HEK293 (cell line): Measurements from ENCODE around the gene LCE2D.
"Not testable (repeated sequence)": the region's sequence is repeated elsewhere in the genome, so short reads cannot be mapped to it uniquely, and the experiment has no call there.

ENCODE experiments used
- CTCF ChIA-PET: fragments of 350-600 bp; formaldehyde crosslinking; extraction: SDS; loops from one replicate; lab custom pipeline; 2021; ENCODE audit warnings: antibody characterized with exemption; lab: Yijun Ruan, JAX
- POLR2A ChIA-PET: fragments of 300-600 bp; formaldehyde crosslinking; extraction: SDS; loops from one replicate; lab custom pipeline; 2020; ENCODE audit warnings: antibody characterized with exemption, inconsistent platforms; lab: Yijun Ruan, JAX
- H3K27ac ChIP-seq: fragments of 200-500 bp; sonication (Bioruptor generic); 2 replicates; pipeline ENCODE4 v1.5.1; 2014; ENCODE audit warnings: low read depth, low read length, control low read depth, inconsistent platforms; ENCODE audit errors: extremely low read depth
- H3K36me3 ChIP-seq, 2 experiments: fragments of 200-500 bp in 1 of 2; sonication (Bioruptor generic) in 1 of 2; 1 replicate in 1 of 2; 2 replicates in 1 of 2; pipeline ENCODE4 v1.5.1; 2014 to 2017; ENCODE audit warnings: inconsistent platforms in 2 of 2, low read length in 2 of 2; ENCODE audit not compliant: control insufficient read depth in 2 of 2, insufficient read depth in 1 of 2
- H3K4me1 ChIP-seq: fragments of 200-500 bp; sonication (Bioruptor generic); 2 replicates; pipeline ENCODE4 v1.5.1; 2014; ENCODE audit warnings: mild to moderate bottlenecking, low read length, inconsistent platforms; ENCODE audit not compliant: control insufficient read depth, insufficient read depth
- H3K4me3 ChIP-seq: 2 replicates; pipeline ENCODE4 v1.5.1; 2011; ENCODE audit warnings: low read depth, mild to moderate bottlenecking, control low read depth, low read length, moderate library complexity
- H3K9me3 ChIP-seq: fragments of 200-500 bp; sonication (Bioruptor generic); 2 replicates; pipeline ENCODE4 v1.5.1; 2014; ENCODE audit warnings: low read depth, low read length, inconsistent platforms; ENCODE audit not compliant: control insufficient read depth, insufficient read depth
- GLI2 ChIP-seq: fragments of 450-650 bp; formaldehyde crosslinking; IDR thresholded peaks from 2 replicates; pipeline ENCODE4; 2017; ENCODE audit warnings: missing biosample characterization, missing genetic modification characterization, low read depth, borderline replicate concordance
- HOXD13 ChIP-seq: sonication (generic); formaldehyde crosslinking; IDR thresholded peaks from 2 replicates; pipeline ENCODE4 v1.8.0; 2022; ENCODE audit warnings: missing genetic modification reagents, borderline replicate concordance
- MEIS1 ChIP-seq: sonication (generic); formaldehyde crosslinking; IDR thresholded peaks from 2 replicates; pipeline ENCODE4 v1.8.1; 2022; ENCODE audit warnings: missing genetic modification reagents, mild to moderate bottlenecking, borderline replicate concordance
- SP7 ChIP-seq: fragments of 450-650 bp; formaldehyde crosslinking; IDR thresholded peaks from 2 replicates; pipeline ENCODE4 v1.5.1; 2016; ENCODE audit warnings: missing biosample characterization, missing genetic modification characterization
- ZBTB17 ChIP-seq: fragments of 450-650 bp; formaldehyde crosslinking; IDR thresholded peaks from 2 replicates; pipeline ENCODE4 v1.5.1; 2016; ENCODE audit warnings: missing biosample characterization, missing genetic modification characterization
- ZBTB21 ChIP-seq: fragments of 450-650 bp; formaldehyde crosslinking; IDR thresholded peaks from 2 replicates; pipeline ENCODE4 v1.5.1; 2017; ENCODE audit warnings: missing biosample characterization, missing genetic modification characterization
- ZBTB6 ChIP-seq: fragments of 450-650 bp; formaldehyde crosslinking; IDR thresholded peaks from 2 replicates; pipeline ENCODE4 v1.5.1; 2017; ENCODE audit warnings: missing biosample characterization, missing genetic modification characterization
- ZNF121 ChIP-seq: fragments of 450-650 bp; formaldehyde crosslinking; IDR thresholded peaks from 2 replicates; pipeline ENCODE4 v1.5.1; 2016; ENCODE audit warnings: missing biosample characterization, missing genetic modification characterization
- ZNF174 ChIP-seq: fragments of 450-650 bp; formaldehyde crosslinking; IDR thresholded peaks from 2 replicates; pipeline ENCODE4 v1.5.0; 2017; ENCODE audit warnings: missing biosample characterization, mild to moderate bottlenecking, missing genetic modification characterization
- ZNF24 ChIP-seq: fragments of 450-650 bp; formaldehyde crosslinking; IDR thresholded peaks from 2 replicates; pipeline ENCODE4 v1.5.1; 2016; ENCODE audit warnings: missing biosample characterization, missing genetic modification characterization
- ZNF510 ChIP-seq: fragments of 450-650 bp; formaldehyde crosslinking; IDR thresholded peaks from 2 replicates; pipeline ENCODE4 v1.5.1; 2018; ENCODE audit warnings: mild to moderate bottlenecking, missing genetic modification characterization, missing biosample characterization; ENCODE audit not compliant: insufficient replicate concordance
- ZNF558 ChIP-seq: fragments of 450-650 bp; formaldehyde crosslinking; IDR thresholded peaks from 2 replicates; pipeline ENCODE4 v1.5.1; 2016; ENCODE audit warnings: missing biosample characterization, missing genetic modification characterization
- ZNF596 ChIP-seq: fragments of 450-650 bp; IDR thresholded peaks from 2 replicates; pipeline ENCODE4 v1.5.0; 2018; ENCODE audit warnings: missing biosample characterization, mild to moderate bottlenecking, missing genetic modification characterization, moderate library complexity
- ZNF629 ChIP-seq: fragments of 450-650 bp; formaldehyde crosslinking; IDR thresholded peaks from 2 replicates; pipeline ENCODE4 v1.5.1; 2017; ENCODE audit warnings: missing biosample characterization, missing genetic modification characterization
- ZNF660 ChIP-seq: fragments of 450-650 bp; IDR thresholded peaks from 2 replicates; pipeline ENCODE4 v1.5.1; 2018; ENCODE audit warnings: missing biosample characterization, mild to moderate bottlenecking, missing genetic modification characterization
- ZNF768 ChIP-seq: fragments of 450-650 bp; formaldehyde crosslinking; IDR thresholded peaks from 2 replicates; pipeline ENCODE4 v1.5.1; 2018; ENCODE audit warnings: missing biosample characterization, mild to moderate bottlenecking, missing genetic modification characterization
- ZXDB ChIP-seq: fragments of 450-650 bp; formaldehyde crosslinking; IDR thresholded peaks from 2 replicates; pipeline ENCODE4 v1.5.1; 2016; ENCODE audit warnings: missing biosample characterization, missing genetic modification characterization
- TF ChIP-seq, protein P1 (sequence below): fragments of 450-650 bp; formaldehyde crosslinking; IDR thresholded peaks from 2 replicates; pipeline ENCODE4; 2016; ENCODE audit warnings: missing biosample characterization, missing genetic modification characterization
- TF ChIP-seq, protein P2 (sequence below): fragments of 450-650 bp; formaldehyde crosslinking; IDR thresholded peaks from 2 replicates; pipeline ENCODE4 v1.5.1; 2016; ENCODE audit warnings: missing biosample characterization, missing genetic modification characterization
- TF ChIP-seq, protein P3 (sequence below): fragments of 450-650 bp; formaldehyde crosslinking; IDR thresholded peaks from 2 replicates; pipeline ENCODE4 v1.5.0; 2017; ENCODE audit warnings: missing biosample characterization, missing genetic modification characterization, borderline replicate concordance
- TF ChIP-seq, protein P4 (sequence below): fragments of 450-650 bp; formaldehyde crosslinking; IDR thresholded peaks from 2 replicates; pipeline ENCODE4 v1.5.1; 2017; ENCODE audit warnings: missing biosample characterization, missing genetic modification characterization

LCE2D gene

DNA sequence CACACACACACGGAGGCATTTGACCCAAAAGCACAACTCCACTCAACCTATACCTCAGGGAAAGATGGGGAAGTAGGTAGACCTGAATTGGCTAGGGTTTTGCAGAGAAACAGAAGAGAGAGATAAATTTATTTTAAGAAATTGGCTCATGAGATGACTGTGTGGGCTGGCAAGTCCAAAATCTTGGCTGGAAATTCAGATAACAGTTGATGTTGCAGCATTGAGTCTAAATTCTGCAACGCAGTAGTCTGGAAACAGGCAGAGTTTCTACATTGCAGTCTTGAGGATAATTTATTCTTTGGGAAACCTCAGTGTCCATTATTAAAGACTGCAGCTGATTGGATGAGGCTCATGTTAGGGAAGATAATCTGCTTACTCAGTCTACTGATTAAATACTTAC is 18.4 kb downstream of the LCE2D start:
- POLR2A ChIA-PET: no interaction called here
- Histone ChIP-seq H3K27ac (no peak overlapping the region), H3K36me3 (no peaks in the 10 kb centered on the region), H3K4me3 (no peak overlapping the region), H3K4me1 (no peaks in the 10 kb centered on the region), H3K9me3 (no peaks in the 10 kb centered on the region)
- CTCF ChIA-PET: interaction anchor here (0.7 kb wide), 1 partner anchor 24 kb away, joined by 3 read pairs; no protein-coding TSS in a partner anchor
- no peak for TF ChIP-seq HOXD13
- TF ChIP-seq, protein P1, sequence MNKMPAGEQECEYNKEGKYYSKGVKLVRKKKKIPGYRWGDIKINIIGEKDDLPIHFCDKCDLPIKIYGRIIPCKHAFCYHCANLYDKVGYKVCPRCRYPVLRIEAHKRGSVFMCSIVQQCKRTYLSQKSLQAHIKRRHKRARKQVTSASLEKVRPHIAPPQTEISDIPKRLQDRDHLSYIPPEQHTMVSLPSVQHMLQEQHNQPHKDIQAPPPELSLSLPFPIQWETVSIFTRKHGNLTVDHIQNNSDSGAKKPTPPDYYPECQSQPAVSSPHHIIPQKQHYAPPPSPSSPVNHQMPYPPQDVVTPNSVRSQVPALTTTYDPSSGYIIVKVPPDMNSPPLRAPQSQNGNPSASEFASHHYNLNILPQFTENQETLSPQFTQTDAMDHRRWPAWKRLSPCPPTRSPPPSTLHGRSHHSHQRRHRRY (tag by site-specific recombination): no peak
- no peak for TF ChIP-seq MEIS1 (CRISPR knock-in tag)
- TF ChIP-seq ZNF24 (tag by site-specific recombination): no peak
- TF ChIP-seq, protein P2, sequence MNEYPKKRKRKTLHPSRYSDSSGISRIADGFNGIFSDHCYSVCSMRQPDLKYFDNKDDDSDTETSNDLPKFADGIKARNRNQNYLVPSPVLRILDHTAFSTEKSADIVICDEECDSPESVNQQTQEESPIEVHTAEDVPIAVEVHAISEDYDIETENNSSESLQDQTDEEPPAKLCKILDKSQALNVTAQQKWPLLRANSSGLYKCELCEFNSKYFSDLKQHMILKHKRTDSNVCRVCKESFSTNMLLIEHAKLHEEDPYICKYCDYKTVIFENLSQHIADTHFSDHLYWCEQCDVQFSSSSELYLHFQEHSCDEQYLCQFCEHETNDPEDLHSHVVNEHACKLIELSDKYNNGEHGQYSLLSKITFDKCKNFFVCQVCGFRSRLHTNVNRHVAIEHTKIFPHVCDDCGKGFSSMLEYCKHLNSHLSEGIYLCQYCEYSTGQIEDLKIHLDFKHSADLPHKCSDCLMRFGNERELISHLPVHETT (tag by site-specific recombination): no peak
- TF ChIP-seq, protein P3, sequence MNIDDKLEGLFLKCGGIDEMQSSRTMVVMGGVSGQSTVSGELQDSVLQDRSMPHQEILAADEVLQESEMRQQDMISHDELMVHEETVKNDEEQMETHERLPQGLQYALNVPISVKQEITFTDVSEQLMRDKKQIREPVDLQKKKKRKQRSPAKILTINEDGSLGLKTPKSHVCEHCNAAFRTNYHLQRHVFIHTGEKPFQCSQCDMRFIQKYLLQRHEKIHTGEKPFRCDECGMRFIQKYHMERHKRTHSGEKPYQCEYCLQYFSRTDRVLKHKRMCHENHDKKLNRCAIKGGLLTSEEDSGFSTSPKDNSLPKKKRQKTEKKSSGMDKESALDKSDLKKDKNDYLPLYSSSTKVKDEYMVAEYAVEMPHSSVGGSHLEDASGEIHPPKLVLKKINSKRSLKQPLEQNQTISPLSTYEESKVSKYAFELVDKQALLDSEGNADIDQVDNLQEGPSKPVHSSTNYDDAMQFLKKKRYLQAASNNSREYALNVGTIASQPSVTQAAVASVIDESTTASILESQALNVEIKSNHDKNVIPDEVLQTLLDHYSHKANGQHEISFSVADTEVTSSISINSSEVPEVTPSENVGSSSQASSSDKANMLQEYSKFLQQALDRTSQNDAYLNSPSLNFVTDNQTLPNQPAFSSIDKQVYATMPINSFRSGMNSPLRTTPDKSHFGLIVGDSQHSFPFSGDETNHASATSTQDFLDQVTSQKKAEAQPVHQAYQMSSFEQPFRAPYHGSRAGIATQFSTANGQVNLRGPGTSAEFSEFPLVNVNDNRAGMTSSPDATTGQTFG: no peak
- TF ChIP-seq ZNF596: no peak
- no peak for TF ChIP-seq ZNF121 (tag by site-specific recombination)
- no peak for TF ChIP-seq ZXDB (tag by site-specific recombination)
- no peak for TF ChIP-seq ZNF174
- TF ChIP-seq ZNF660 (tag by site-specific recombination): no peak
- no peak for TF ChIP-seq SP7 (tag by site-specific recombination)
- no peak for TF ChIP-seq ZNF558 (tag by site-specific recombination)
- TF ChIP-seq ZBTB21 (tag by site-specific recombination): no peak

- Histone ChIP-seq H3K27ac (no peak overlapping the region), H3K9me3 (no peaks in the 10 kb centered on the region), H3K4me3 (no peak overlapping the region), H3K36me3 (no peaks in the 10 kb centered on the region), H3K4me1 (no peaks in the 10 kb centered on the region)
- POLR2A ChIA-PET: no interaction called here
- TF ChIP-seq GLI2 (tag by site-specific recombination) (no peak), ZNF629 (no peak), ZNF768 (tag by site-specific recombination) (no peak), ZBTB6 (tag by site-specific recombination) (no peak), ZNF510 (tag by site-specific recombination) (no peak), ZBTB17 (tag by site-specific recombination) (no peak)
- TF ChIP-seq, protein P4, sequence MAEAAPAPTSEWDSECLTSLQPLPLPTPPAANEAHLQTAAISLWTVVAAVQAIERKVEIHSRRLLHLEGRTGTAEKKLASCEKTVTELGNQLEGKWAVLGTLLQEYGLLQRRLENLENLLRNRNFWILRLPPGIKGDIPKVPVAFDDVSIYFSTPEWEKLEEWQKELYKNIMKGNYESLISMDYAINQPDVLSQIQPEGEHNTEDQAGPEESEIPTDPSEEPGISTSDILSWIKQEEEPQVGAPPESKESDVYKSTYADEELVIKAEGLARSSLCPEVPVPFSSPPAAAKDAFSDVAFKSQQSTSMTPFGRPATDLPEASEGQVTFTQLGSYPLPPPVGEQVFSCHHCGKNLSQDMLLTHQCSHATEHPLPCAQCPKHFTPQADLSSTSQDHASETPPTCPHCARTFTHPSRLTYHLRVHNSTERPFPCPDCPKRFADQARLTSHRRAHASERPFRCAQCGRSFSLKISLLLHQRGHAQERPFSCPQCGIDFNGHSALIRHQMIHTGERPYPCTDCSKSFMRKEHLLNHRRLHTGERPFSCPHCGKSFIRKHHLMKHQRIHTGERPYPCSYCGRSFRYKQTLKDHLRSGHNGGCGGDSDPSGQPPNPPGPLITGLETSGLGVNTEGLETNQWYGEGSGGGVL (tag by site-specific recombination): no peak
- CTCF ChIA-PET: no interaction called here
Measured at GRCh38 chr1:152683846-152684245, 20.7 kb downstream of the LCE2D start.

GRCh38 chr1:152685823-152686222 is 22.6 kb downstream of the LCE2D start, which contains the start of gene LCE2B:
LCE2B (plus strand) TSS chr1:152686123; CDS start chr1:152686844, 721 bp downstream.
- H3K4me3 ChIP-seq, POLR2A ChIA-PET, H3K9me3 ChIP-seq, H3K27ac ChIP-seq, CTCF ChIA-PET, H3K4me1 ChIP-seq, H3K36me3 ChIP-seq: not testable (repeated sequence)
